ENCODE measurements around the gene PHF21A. TPM values are rescaled to one million over a fixed set of nuclear protein-coding genes. Genes with fewer than 3 reads are reported as not detected.

PHF21A gene
- total RNA-seq, 1 donor from 2014 or later: 33.7 TPM

GRCh38 chr11:46116007-46116711 is 5.1 kb downstream of the PHF21A start:
- intact Hi-C loops (cut with micrococcal nuclease): loop anchor here (2.0 kb wide), 1 partner anchor 15 kb away; no protein-coding TSS in a partner anchor
- Mint-ChIP-seq H3K4me3 (peak overlapping the region; percentile 67), H3K36me3 (ENCODE audit: low read depth) (peaks cover 6% of the 10 kb centered on the region), H3K27me3 (no peaks in the 10 kb centered on the region), H3K4me1 (peaks cover 51% of the 10 kb centered on the region), H3K27ac (peak overlapping the region; percentile 78), H3K9me3 (no peaks in the 10 kb centered on the region)
- DNase-seq: no peak

GRCh38 chr11:46114961-46115360 is 6.3 kb downstream of the PHF21A start:
- peak overlapping the region; percentile 61 for H3K4me3 Mint-ChIP-seq
- intact Hi-C loops (cut with micrococcal nuclease): no loop called here

GRCh38 chr11:46114378-46114777 is 6.9 kb downstream of the PHF21A start:
- Mint-ChIP-seq H3K4me1 (peaks cover 47% of the 10 kb centered on the region), H3K4me3 (no peak overlapping the region), H3K9me3 (no peaks in the 10 kb centered on the region), H3K27me3 (no peaks in the 10 kb centered on the region), H3K36me3 (ENCODE audit: low read depth) (peaks cover 6% of the 10 kb centered on the region), H3K27ac (no peak overlapping the region)
- DNase-seq: no peak
- intact Hi-C loops (cut with micrococcal nuclease): no loop called here

More at GRCh38 chr11:46114961-46115360, 6.3 kb downstream of the PHF21A start:
- no peak for DNase-seq
- H3K4me1 Mint-ChIP-seq: peaks cover 49% of the 10 kb centered on the region
- peak overlapping the region; percentile 78 for H3K27ac Mint-ChIP-seq
- H3K27me3 Mint-ChIP-seq: no peaks in the 10 kb centered on the region
- H3K36me3 Mint-ChIP-seq (ENCODE audit: low read depth): peaks cover 6% of the 10 kb centered on the region
- no peaks in the 10 kb centered on the region for H3K9me3 Mint-ChIP-seq

- intact Hi-C loops (cut with micrococcal nuclease): no loop called here
- peak; percentile 78 for DNase-seq
- H3K27ac Mint-ChIP-seq: no peak overlapping the region
- H3K4me1 Mint-ChIP-seq: peaks cover 37% of the 10 kb centered on the region
- H3K36me3 Mint-ChIP-seq (ENCODE audit: low read depth): peaks cover 2% of the 10 kb centered on the region
- H3K4me3 Mint-ChIP-seq: no peak overlapping the region
- no peaks in the 10 kb centered on the region for H3K9me3 Mint-ChIP-seq
- no peaks in the 10 kb centered on the region for H3K27me3 Mint-ChIP-seq
Observed at GRCh38 chr11:46112961-46113607, 8.2 kb downstream of the PHF21A start.

GRCh38 chr11:46108751-46109150 is 12.5 kb downstream of the PHF21A start:
- intact Hi-C loops (cut with micrococcal nuclease): no loop called here
- no peaks in the 10 kb centered on the region for H3K27me3 Mint-ChIP-seq
- H3K4me1 Mint-ChIP-seq: peaks cover 12% of the 10 kb centered on the region
- no peaks in the 10 kb centered on the region for H3K36me3 Mint-ChIP-seq (ENCODE audit: low read depth)
- DNase-seq: no peak
- H3K27ac Mint-ChIP-seq: no peak overlapping the region
- no peaks in the 10 kb centered on the region for H3K9me3 Mint-ChIP-seq
- no peak overlapping the region for H3K4me3 Mint-ChIP-seq

GRCh38 chr11:46107780-46108179 is 13.5 kb downstream of the PHF21A start:
- Mint-ChIP-seq H3K9me3 (no peaks in the 10 kb centered on the region), H3K36me3 (ENCODE audit: low read depth) (no peaks in the 10 kb centered on the region), H3K27me3 (no peaks in the 10 kb centered on the region), H3K27ac (no peak overlapping the region), H3K4me1 (peaks cover 10% of the 10 kb centered on the region), H3K4me3 (no peak overlapping the region)
- DNase-seq: no peak
- intact Hi-C loops (cut with micrococcal nuclease): no loop called here

GRCh38 chr11:46107408-46107718 is 13.9 kb downstream of the PHF21A start:
- no peaks in the 10 kb centered on the region for H3K27me3 Mint-ChIP-seq
- H3K4me1 Mint-ChIP-seq: peaks cover 10% of the 10 kb centered on the region
- H3K36me3 Mint-ChIP-seq (ENCODE audit: low read depth): no peaks in the 10 kb centered on the region
- no peak overlapping the region for H3K4me3 Mint-ChIP-seq
- intact Hi-C loops (cut with micrococcal nuclease): no loop called here
- H3K27ac Mint-ChIP-seq: no peak overlapping the region
- H3K9me3 Mint-ChIP-seq: no peaks in the 10 kb centered on the region
- no peak for DNase-seq

GRCh38 chr11:46106530-46107407 is 14.5 kb downstream of the PHF21A start:
- Mint-ChIP-seq H3K27me3 (no peaks in the 10 kb centered on the region), H3K4me1 (peaks cover 10% of the 10 kb centered on the region), H3K9me3 (no peaks in the 10 kb centered on the region), H3K27ac (no peak overlapping the region), H3K36me3 (ENCODE audit: low read depth) (no peaks in the 10 kb centered on the region), H3K4me3 (no peak overlapping the region)
- DNase-seq: no peak
- intact Hi-C loops (cut with micrococcal nuclease): no loop called here

- Mint-ChIP-seq H3K27me3 (no peaks in the 10 kb centered on the region), H3K9me3 (no peaks in the 10 kb centered on the region), H3K36me3 (ENCODE audit: low read depth) (no peaks in the 10 kb centered on the region), H3K4me1 (peaks cover 14% of the 10 kb centered on the region), H3K4me3 (no peak overlapping the region), H3K27ac (no peak overlapping the region)
- no peak for DNase-seq
- intact Hi-C loops (cut with micrococcal nuclease): no loop called here
Observed at GRCh38 chr11:46105926-46106325, 15.3 kb downstream of the PHF21A start.

GRCh38 chr11:46105134-46105628 is 16.1 kb downstream of the PHF21A start:
- Mint-ChIP-seq H3K27me3 (no peaks in the 10 kb centered on the region), H3K9me3 (no peaks in the 10 kb centered on the region), H3K4me1 (peaks cover 20% of the 10 kb centered on the region), H3K36me3 (ENCODE audit: low read depth) (no peaks in the 10 kb centered on the region), H3K4me3 (no peak overlapping the region), H3K27ac (no peak overlapping the region)
- DNase-seq: no peak
- intact Hi-C loops (cut with micrococcal nuclease): no loop called here

GRCh38 chr11:46102843-46103242 is 18.4 kb downstream of the PHF21A start:
- no peaks in the 10 kb centered on the region for H3K27me3 Mint-ChIP-seq
- H3K9me3 Mint-ChIP-seq: no peaks in the 10 kb centered on the region
- no peak for DNase-seq
- no peaks in the 10 kb centered on the region for H3K36me3 Mint-ChIP-seq (ENCODE audit: low read depth)
- no peak overlapping the region for H3K4me3 Mint-ChIP-seq
- H3K27ac Mint-ChIP-seq: no peak overlapping the region
- intact Hi-C loops (cut with micrococcal nuclease): no loop called here
- H3K4me1 Mint-ChIP-seq: peaks cover 33% of the 10 kb centered on the region

- Mint-ChIP-seq H3K27ac (no peak overlapping the region), H3K4me1 (peaks cover 37% of the 10 kb centered on the region), H3K4me3 (peak overlapping the region; percentile 64), H3K27me3 (no peaks in the 10 kb centered on the region), H3K36me3 (ENCODE audit: low read depth) (peaks cover 3% of the 10 kb centered on the region), H3K9me3 (peaks cover 6% of the 10 kb centered on the region)
- DNase-seq: no peak
- intact Hi-C loops (cut with micrococcal nuclease): loop anchor here (2.0 kb wide), 1 partner anchor 16 kb away; no protein-coding TSS in a partner anchor
Observed at GRCh38 chr11:46100670-46101069, 20.6 kb downstream of the PHF21A start.

GRCh38 chr11:46099963-46100316 is 21.3 kb downstream of the PHF21A start:
- H3K4me1 Mint-ChIP-seq: peaks cover 32% of the 10 kb centered on the region
- H3K36me3 Mint-ChIP-seq (ENCODE audit: low read depth): peaks cover 3% of the 10 kb centered on the region
- DNase-seq: no peak
- no peaks in the 10 kb centered on the region for H3K27me3 Mint-ChIP-seq
- intact Hi-C loops (cut with micrococcal nuclease): loop anchor here (2.0 to 5.0 kb wide), 2 partner anchors 17 to 53 kb away; no protein-coding TSS in a partner anchor
- peaks cover 6% of the 10 kb centered on the region for H3K9me3 Mint-ChIP-seq
- peak overlapping the region; percentile 72 for H3K27ac Mint-ChIP-seq
- H3K4me3 Mint-ChIP-seq: peak overlapping the region; percentile 73

- intact Hi-C loops (cut with micrococcal nuclease): no loop called here
- H3K9me3 Mint-ChIP-seq: no peaks in the 10 kb centered on the region
Observed at GRCh38 chr11:46090375-46090774, 30.9 kb downstream of the PHF21A start.

More at GRCh38 chr11:46090375-46090774, 30.9 kb downstream of the PHF21A start:
- no peak overlapping the region for H3K4me3 Mint-ChIP-seq
- H3K36me3 Mint-ChIP-seq (ENCODE audit: low read depth): peaks cover 12% of the 10 kb centered on the region
- H3K27ac Mint-ChIP-seq: no peak overlapping the region
- DNase-seq: no peak
- H3K4me1 Mint-ChIP-seq: no peaks in the 10 kb centered on the region
- no peaks in the 10 kb centered on the region for H3K27me3 Mint-ChIP-seq
